H9 (cell line): ENCODE data around the gene ANKRD49. TPM values are rescaled to one million over a fixed set of nuclear protein-coding genes. Genes with fewer than 3 reads are reported as not detected.

ENCODE experiments used
- DNase-seq: peaks from one replicate; pipeline ENCODE4 v3.0.0-alpha.2; 2017
- H2AFZ ChIP-seq: one replicate; pipeline ENCODE4 v1.6.1; 2013; ENCODE audit warnings: mild to moderate bottlenecking, low read length, control low read depth, moderate library complexity
- H2AK5ac ChIP-seq: 2 replicates; pipeline ENCODE4 v1.6.1; 2013; ENCODE audit warnings: low read length, control low read depth, mixed read lengths; ENCODE audit not compliant: insufficient read length
- H2BK120ac ChIP-seq: one replicate; pipeline ENCODE4 v1.6.1; 2013; ENCODE audit warnings: low read depth, mild to moderate bottlenecking, low read length, control low read depth, inconsistent platforms; ENCODE audit not compliant: poor library complexity, severe bottlenecking
- H2BK12ac ChIP-seq: 2 replicates; pipeline ENCODE4 v1.6.1; 2013; ENCODE audit warnings: low read length, control low read depth, mixed read lengths, low read depth; ENCODE audit not compliant: insufficient read length
- H2BK15ac ChIP-seq: 2 replicates; pipeline ENCODE4 v1.6.1; 2013; ENCODE audit warnings: low read depth, low read length, control low read depth
- H2BK20ac ChIP-seq: one replicate; pipeline ENCODE4 v1.6.1; 2013; ENCODE audit warnings: low read depth, mild to moderate bottlenecking, low read length, control low read depth, inconsistent platforms; ENCODE audit not compliant: poor library complexity, severe bottlenecking
- H2BK5ac ChIP-seq: 2 replicates; pipeline ENCODE4 v1.6.1; 2013; ENCODE audit warnings: low read length, control low read depth, mixed read lengths; ENCODE audit not compliant: insufficient read length
- H3K14ac ChIP-seq: 2 replicates; pipeline ENCODE4 v1.6.1; 2013; ENCODE audit warnings: low read length, control low read depth; ENCODE audit not compliant: insufficient read depth
- H3K18ac ChIP-seq: 2 replicates; pipeline ENCODE4 v1.6.1; 2013; ENCODE audit warnings: low read depth, mild to moderate bottlenecking, mixed read lengths, low read length, control low read depth; ENCODE audit not compliant: insufficient read length
- H3K23ac ChIP-seq: 2 replicates; pipeline ENCODE4 v1.6.1; 2013; ENCODE audit warnings: low read length, control low read depth, mixed read lengths, low read depth; ENCODE audit not compliant: insufficient read length
- H3K23me2 ChIP-seq: 2 replicates; pipeline ENCODE4 v1.6.1; 2013; ENCODE audit warnings: low read depth, mild to moderate bottlenecking, mixed read lengths, low read length, control low read depth; ENCODE audit not compliant: insufficient read length, poor library complexity, severe bottlenecking
- H3K27ac ChIP-seq: 2 replicates; pipeline ENCODE4 v1.5.1; 2013; ENCODE audit warnings: low read length, control low read depth, mixed read lengths, low read depth; ENCODE audit not compliant: insufficient read length
- H3K27me3 ChIP-seq: 2 replicates; pipeline ENCODE4 v1.6.1; 2013; ENCODE audit warnings: low read length, control low read depth, inconsistent platforms; ENCODE audit not compliant: insufficient read depth
- H3K4ac ChIP-seq: 2 replicates; pipeline ENCODE4 v1.6.1; 2013; ENCODE audit warnings: low read depth, mild to moderate bottlenecking, control low read depth, inconsistent platforms, low read length, moderate library complexity
- H3K4me1 ChIP-seq: 2 replicates; pipeline ENCODE4 v1.6.1; 2013; ENCODE audit warnings: low read length, control low read depth, inconsistent platforms; ENCODE audit not compliant: insufficient read depth
- H3K4me2 ChIP-seq: 2 replicates; pipeline ENCODE4 v1.6.1; 2013; ENCODE audit warnings: low read length, control low read depth, mixed read lengths; ENCODE audit not compliant: insufficient read length, insufficient read depth
- H3K56ac ChIP-seq: 2 replicates; pipeline ENCODE4 v1.6.1; 2013; ENCODE audit warnings: low read depth, mild to moderate bottlenecking, mixed read lengths, low read length, control low read depth; ENCODE audit not compliant: insufficient read length
- H3K79me1 ChIP-seq: 2 replicates; pipeline ENCODE4 v1.6.1; 2013; ENCODE audit warnings: low read depth, mild to moderate bottlenecking, moderate library complexity, low read length, control low read depth, inconsistent platforms; ENCODE audit not compliant: insufficient read depth, poor library complexity, severe bottlenecking
- H3K79me2 ChIP-seq: 2 replicates; pipeline ENCODE4 v1.6.1; 2013; ENCODE audit warnings: low read length, control low read depth, inconsistent platforms; ENCODE audit not compliant: insufficient read depth
- H3K9ac ChIP-seq: 2 replicates; pipeline ENCODE4 v1.6.1; 2013; ENCODE audit warnings: low read length, control low read depth, mixed read lengths; ENCODE audit not compliant: insufficient read length; ENCODE audit errors: extremely low read depth
- H3K9me3 ChIP-seq: one replicate; pipeline ENCODE4 v1.6.1; 2013; ENCODE audit warnings: low read depth, low read length, inconsistent platforms; ENCODE audit not compliant: control insufficient read depth
- H3T11ph ChIP-seq: one replicate; pipeline ENCODE4 v1.6.1; 2013; ENCODE audit warnings: mild to moderate bottlenecking, low read length, control low read depth, inconsistent platforms
- H4K20me1 ChIP-seq: one replicate; pipeline ENCODE4 v1.6.1; 2013; ENCODE audit not compliant: control insufficient read depth, insufficient read length, insufficient read depth
- H4K5ac ChIP-seq: 2 replicates; pipeline ENCODE4 v1.6.1; 2013; ENCODE audit warnings: low read depth, mild to moderate bottlenecking, mixed read lengths, low read length, control low read depth; ENCODE audit not compliant: insufficient read length
- H4K8ac ChIP-seq: replicated peaks from 2 replicates; pipeline ENCODE4 v1.6.1; 2013; ENCODE audit warnings: low read length, control low read depth, mixed read lengths, low read depth; ENCODE audit not compliant: insufficient read length
- H4K91ac ChIP-seq: 2 replicates; pipeline ENCODE4 v1.6.1; 2013; ENCODE audit warnings: low read depth, mild to moderate bottlenecking, moderate library complexity, mixed read lengths, low read length, control low read depth; ENCODE audit not compliant: insufficient read length
- H3K27ac Mint-ChIP-seq, 3 experiments: 2 replicates in 2 of 3; 3 replicates in 1 of 3; pipeline ENCODE4 v1.8.0; 2020 to 2021; ENCODE audit warnings: mixed read lengths in 3 of 3, mild to moderate bottlenecking in 1 of 3, moderate library complexity in 1 of 3
- H3K27me3 Mint-ChIP-seq: 2 replicates; pipeline ENCODE4 v1.8.0; 2021; ENCODE audit warnings: low read depth, mild to moderate bottlenecking, moderate library complexity, mixed read lengths
- H3K36me3 Mint-ChIP-seq, 3 experiments: 2 replicates in 2 of 3; 3 replicates in 1 of 3; pipeline ENCODE4 v1.8.0; 2020 to 2021; ENCODE audit warnings: low read depth in 3 of 3, mixed read lengths in 3 of 3; ENCODE audit not compliant: insufficient read depth in 1 of 3
- H3K4me1 Mint-ChIP-seq, 2 experiments: 2 replicates each; pipeline ENCODE4 v1.8.0; 2020; ENCODE audit warnings: mixed read lengths in 2 of 2
- H3K4me3 Mint-ChIP-seq, 2 experiments: 2 replicates in 1 of 2; 3 replicates in 1 of 2; pipeline ENCODE4 v1.8.0; 2020 to 2021; ENCODE audit warnings: mild to moderate bottlenecking in 2 of 2, mixed read lengths in 2 of 2, moderate library complexity in 1 of 2
- H3K9me3 Mint-ChIP-seq, 2 experiments: 2 replicates in 1 of 2; 3 replicates in 1 of 2; pipeline ENCODE4 v1.8.0; 2020; ENCODE audit warnings: mild to moderate bottlenecking in 2 of 2, mixed read lengths in 2 of 2, moderate library complexity in 1 of 2
- WGBS: extraction: QIAGEN DNeasy Blood & Tissue Kit; methylation state at CpG from one replicate; pipeline ENCODE4 v1.1.7; 2013; ENCODE audit warnings: missing lambda C conversion rate, low lambda C conversion rate, mixed read lengths; ENCODE audit not compliant: insufficient read length; ENCODE audit errors: extremely low coverage; 5-methylcytosine and 5-hydroxymethylcytosine counted together
- total RNA-seq: library from RNA; stranded (reverse); gene quantifications from 2 replicates; pipeline ENCODE4 v1.2.1, GENCODE V29; 2021
- TF ChIP-seq, protein P1 (sequence below): fragments of 200-600 bp; sonication (generic); conservative IDR thresholded peaks from 3 replicates; pipeline ENCODE4 v1.8.0; 2021; ENCODE audit warnings: antibody characterized with exemption, mild to moderate bottlenecking

ANKRD49 gene
- total RNA-seq, 1 experiment from 2014 or later, result 13.8 TPM

DNA sequence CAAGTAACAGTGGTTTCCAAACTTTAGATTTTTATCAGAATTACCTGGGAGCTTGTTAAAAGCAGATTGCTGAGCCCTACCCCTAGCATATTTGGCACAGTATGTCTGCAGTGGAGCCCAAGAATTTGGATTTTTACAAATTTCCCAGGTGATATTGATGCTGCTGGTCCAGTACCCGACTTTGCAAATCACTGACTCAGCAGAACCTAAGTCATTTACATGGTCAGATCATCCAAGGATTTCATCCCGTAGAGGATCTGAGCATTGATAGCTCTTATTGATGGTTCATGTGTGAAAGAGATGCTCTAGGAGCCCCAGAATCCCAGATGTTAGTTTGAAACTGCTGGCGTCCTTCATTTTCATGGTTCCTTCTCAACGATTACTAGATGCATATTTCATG lies 24.5 kb downstream of the ANKRD49 start:
- H3K14ac ChIP-seq, result no peak overlapping the region
- no peak overlapping the region for H2AK5ac ChIP-seq
- H4K5ac ChIP-seq, result no peak overlapping the region
- no peaks in the 10 kb centered on the region for H4K20me1 ChIP-seq
- Mint-ChIP-seq H3K27ac (no peak overlapping the region), H3K4me1 (no peaks in the 10 kb centered on the region), H3K36me3 (no peaks in the 10 kb centered on the region), H3K27me3 (peaks cover 31% of the 10 kb centered on the region), H3K4me3 (no peak overlapping the region), H3K9me3 (no peaks in the 10 kb centered on the region)
- TF ChIP-seq, protein P1, sequence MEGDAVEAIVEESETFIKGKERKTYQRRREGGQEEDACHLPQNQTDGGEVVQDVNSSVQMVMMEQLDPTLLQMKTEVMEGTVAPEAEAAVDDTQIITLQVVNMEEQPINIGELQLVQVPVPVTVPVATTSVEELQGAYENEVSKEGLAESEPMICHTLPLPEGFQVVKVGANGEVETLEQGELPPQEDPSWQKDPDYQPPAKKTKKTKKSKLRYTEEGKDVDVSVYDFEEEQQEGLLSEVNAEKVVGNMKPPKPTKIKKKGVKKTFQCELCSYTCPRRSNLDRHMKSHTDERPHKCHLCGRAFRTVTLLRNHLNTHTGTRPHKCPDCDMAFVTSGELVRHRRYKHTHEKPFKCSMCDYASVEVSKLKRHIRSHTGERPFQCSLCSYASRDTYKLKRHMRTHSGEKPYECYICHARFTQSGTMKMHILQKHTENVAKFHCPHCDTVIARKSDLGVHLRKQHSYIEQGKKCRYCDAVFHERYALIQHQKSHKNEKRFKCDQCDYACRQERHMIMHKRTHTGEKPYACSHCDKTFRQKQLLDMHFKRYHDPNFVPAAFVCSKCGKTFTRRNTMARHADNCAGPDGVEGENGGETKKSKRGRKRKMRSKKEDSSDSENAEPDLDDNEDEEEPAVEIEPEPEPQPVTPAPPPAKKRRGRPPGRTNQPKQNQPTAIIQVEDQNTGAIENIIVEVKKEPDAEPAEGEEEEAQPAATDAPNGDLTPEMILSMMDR, result no peak
- H2BK5ac ChIP-seq, result no peak overlapping the region
- no peaks in the 10 kb centered on the region for H3K4me1 ChIP-seq
- DNase-seq, result no peak
- no peak overlapping the region for H4K91ac ChIP-seq
- no peak overlapping the region for H2BK20ac ChIP-seq
- H2AFZ ChIP-seq, result no peak overlapping the region
- H3K4me2 ChIP-seq, result no peak overlapping the region
- no peaks in the 10 kb centered on the region for H3K27me3 ChIP-seq
- WGBS, result no CpG with 5 or more reads among the region's 4 CpGs
- no peaks in the 10 kb centered on the region for H3K9me3 ChIP-seq
- H3T11ph ChIP-seq, result no peak overlapping the region
- no peak overlapping the region for H3K4ac ChIP-seq
- H2BK120ac ChIP-seq, result no peak overlapping the region
- no peak overlapping the region for H3K18ac ChIP-seq
- no peak overlapping the region for H2BK12ac ChIP-seq
- no peaks in the 10 kb centered on the region for H3K79me2 ChIP-seq
- H2BK15ac ChIP-seq, result no peak overlapping the region
- no peaks in the 10 kb centered on the region for H3K23me2 ChIP-seq
- H3K23ac ChIP-seq, result no peak overlapping the region
- H3K56ac ChIP-seq, result no peak overlapping the region
- no peak overlapping the region for H3K9ac ChIP-seq
- H4K8ac ChIP-seq, result no peak overlapping the region
- H3K79me1 ChIP-seq, result no peaks in the 10 kb centered on the region
- H3K27ac ChIP-seq, result no peak overlapping the region
